SIG-M5 (cell line): ENCODE measurements around the gene PEX13.
A peak's percentile ranks its signal among the peaks of the same experiment; 100 is the strongest.
"Not testable (repeated sequence)": the region's sequence is repeated elsewhere in the genome, so short reads cannot be mapped to it uniquely, and the experiment has no call there.

Experiments used
- DNase-seq: peaks from one replicate; lab custom pipeline; 2025; lab: John Stamatoyannopoulos, UW

Gene PEX13

GRCh38 chr2:61009355-61009754 is 8.2 kb upstream of the PEX13 start:
- no peak for DNase-seq

GRCh38 chr2:61011678-61012077 is 5.8 kb upstream of the PEX13 start:
- DNase-seq = no peak

- DNase-seq = peak; percentile 36
These were observed 5.2 kb upstream of the PEX13 start for GRCh38 chr2:61012303-61012702.

- no peak for DNase-seq
These were observed 4.1 kb upstream of the PEX13 start for GRCh38 chr2:61013382-61013781.

GRCh38 chr2:61014763-61015162 is 2.8 kb upstream of the PEX13 start:
- no peak for DNase-seq

GRCh38 chr2:61015976-61016375 is 1.5 kb upstream of the PEX13 start:
- DNase-seq = no peak

- DNase-seq = no peak
These were observed 1.0 kb upstream of the PEX13 start for GRCh38 chr2:61016392-61017002.

GRCh38 chr2:61017003-61017555 is 441 bp upstream of the PEX13 start:
- DNase-seq = no peak

- no peak for DNase-seq
These were observed 817 bp downstream of the PEX13 start for GRCh38 chr2:61018318-61018755.

GRCh38 chr2:61018798-61019197 is 1.3 kb downstream of the PEX13 start:
- DNase-seq = no peak

GRCh38 chr2:61021228-61021660 is 3.7 kb downstream of the PEX13 start:
- DNase-seq = no peak

GRCh38 chr2:61023670-61024069 is 6.2 kb downstream of the PEX13 start:
- no peak for DNase-seq

GRCh38 chr2:61029533-61029932 is 12.0 kb downstream of the PEX13 start:
- DNase-seq = no peak

GRCh38 chr2:61034592-61034991 is 17.1 kb downstream of the PEX13 start:
- DNase-seq = not testable (repeated sequence)

- not testable (repeated sequence) for DNase-seq
These were observed 19.1 kb downstream of the PEX13 start for GRCh38 chr2:61036643-61037042.

- no peak for DNase-seq
These were observed 25.3 kb downstream of the PEX13 start for GRCh38 chr2:61042807-61043206.

- no peak for DNase-seq
These were observed 27.1 kb downstream of the PEX13 start for GRCh38 chr2:61044636-61045035.

GRCh38 chr2:61045226-61045625 is 27.7 kb downstream of the PEX13 start:
- DNase-seq = no peak

GRCh38 chr2:61045999-61046398 is 28.5 kb downstream of the PEX13 start:
- no peak for DNase-seq

GRCh38 chr2:61055557-61055956 is 38.0 kb downstream of the PEX13 start:
- DNase-seq = no peak

GRCh38 chr2:61057562-61057961 is 40.0 kb downstream of the PEX13 start:
- no peak for DNase-seq

- no peak for DNase-seq
These were observed 41.9 kb downstream of the PEX13 start for GRCh38 chr2:61059382-61059781.

- peak; percentile 31 for DNase-seq
These were observed 48.5 kb downstream of the PEX13 start, which contains the start of gene SANBR for GRCh38 chr2:61065714-61066709. Gene SANBR (plus strand): TSS chr2:61065871. CDS start chr2:61070351, 4,480 bp downstream.
